ENCODE data around the gene OSBPL7. TPM values are rescaled to one million over a fixed set of nuclear protein-coding genes. Genes with fewer than 3 reads are reported as not detected.

Gene OSBPL7
- polyA plus RNA-seq, 3 donors, result 1.6 to 17.3 (median 1.6) TPM

DNA sequence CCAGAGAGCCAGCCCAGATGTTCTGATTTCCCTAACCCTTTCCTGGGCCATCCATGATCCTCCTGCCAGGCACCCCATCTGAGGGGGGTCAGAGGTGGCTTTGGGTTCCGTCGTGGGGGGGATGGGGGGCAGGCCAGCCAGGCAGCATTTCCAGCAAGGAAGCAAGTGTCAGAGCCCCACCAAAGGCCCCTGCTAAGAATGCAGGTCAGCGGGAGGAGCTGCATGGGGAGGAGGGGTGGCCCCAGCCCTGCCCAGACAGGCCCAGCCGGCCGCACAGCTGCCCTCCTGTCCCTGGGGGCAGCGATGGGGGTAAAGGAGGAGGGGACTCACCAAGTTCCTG, 21.8 kb upstream of the OSBPL7 start:
- 20% methylated on average over 1 of the region's 6 CpGs for WGBS (ENCODE audit: insufficient coverage)
- Histone ChIP-seq H3K4me2 (replicated peaks; ENCODE audit: extremely low read depth, low read length, poor library complexity, severe bottlenecking) (no peak overlapping the region), H3K9ac (ENCODE audit: insufficient read depth, low read length, poor library complexity, severe bottlenecking) (no peak overlapping the region), H3K79me2 (ENCODE audit: insufficient read depth, low read length) (no peaks in the 10 kb centered on the region), H3K4me1 (ENCODE audit: control insufficient read depth in 1 of 2, insufficient read depth in 2 of 2, low read length in 2 of 2) (peaks cover 8 to 13% of the 10 kb centered on the region in 2 donors), H3K36me3 (replicated peaks in 1 of 2; ENCODE audit: control insufficient read depth in 1 of 2, insufficient read depth in 2 of 2, low read length in 2 of 2) (peaks cover 3 to 7% of the 10 kb centered on the region in 2 donors), H4K20me1 (ENCODE audit: insufficient read depth, low read length) (no peaks in the 10 kb centered on the region), H3K4me3 (replicated peaks in 1 of 3; ENCODE audit: low read depth in 2 of 3, low read length in 3 of 3) (no peak overlapping the region), H3K9me3 (replicated peaks in 1 of 2; ENCODE audit: control insufficient read depth in 1 of 2, insufficient read depth in 1 of 2, low read length in 2 of 2) (no peaks in the 10 kb centered on the region), H3K27ac (ENCODE audit: low read depth in 1 of 2, low read length in 2 of 2) (no peak overlapping the region), H3K27me3 (ENCODE audit: control insufficient read depth in 2 of 2, insufficient read depth in 2 of 2, low read length in 2 of 2) (peaks cover 13 to 36% of the 10 kb centered on the region in 2 donors), H2AFZ (ENCODE audit: insufficient read depth, low read depth, low read length, poor library complexity, severe bottlenecking) (no peak overlapping the region)
- Mint-ChIP-seq H3K27me3 (ENCODE audit: low read depth in 3 of 3) (peaks cover 32 to 49% (median 32%) of the 10 kb centered on the region in 3 donors), H3K4me1 (peaks cover 22% of the 10 kb centered on the region), H3K4me3 (no peak overlapping the region), H3K36me3 (peaks cover 6 to 7% of the 10 kb centered on the region in 2 donors), H3K27ac (no peak overlapping the region), H3K9me3 (peaks cover 0 to 3% (median 0%) of the 10 kb centered on the region in 7 donors)
- intact Hi-C loops (cut with micrococcal nuclease), result loop anchor here in 1 of 2 donors (5.0 kb wide), 1 partner anchor 129 kb away; the partner anchor contains the start of gene CDK5RAP3
- TF ChIP-seq, protein P1, sequence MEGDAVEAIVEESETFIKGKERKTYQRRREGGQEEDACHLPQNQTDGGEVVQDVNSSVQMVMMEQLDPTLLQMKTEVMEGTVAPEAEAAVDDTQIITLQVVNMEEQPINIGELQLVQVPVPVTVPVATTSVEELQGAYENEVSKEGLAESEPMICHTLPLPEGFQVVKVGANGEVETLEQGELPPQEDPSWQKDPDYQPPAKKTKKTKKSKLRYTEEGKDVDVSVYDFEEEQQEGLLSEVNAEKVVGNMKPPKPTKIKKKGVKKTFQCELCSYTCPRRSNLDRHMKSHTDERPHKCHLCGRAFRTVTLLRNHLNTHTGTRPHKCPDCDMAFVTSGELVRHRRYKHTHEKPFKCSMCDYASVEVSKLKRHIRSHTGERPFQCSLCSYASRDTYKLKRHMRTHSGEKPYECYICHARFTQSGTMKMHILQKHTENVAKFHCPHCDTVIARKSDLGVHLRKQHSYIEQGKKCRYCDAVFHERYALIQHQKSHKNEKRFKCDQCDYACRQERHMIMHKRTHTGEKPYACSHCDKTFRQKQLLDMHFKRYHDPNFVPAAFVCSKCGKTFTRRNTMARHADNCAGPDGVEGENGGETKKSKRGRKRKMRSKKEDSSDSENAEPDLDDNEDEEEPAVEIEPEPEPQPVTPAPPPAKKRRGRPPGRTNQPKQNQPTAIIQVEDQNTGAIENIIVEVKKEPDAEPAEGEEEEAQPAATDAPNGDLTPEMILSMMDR (IDR thresholded peaks at IDR 0.05), result peak; percentile 4
- no peak for DNase-seq

DNA sequence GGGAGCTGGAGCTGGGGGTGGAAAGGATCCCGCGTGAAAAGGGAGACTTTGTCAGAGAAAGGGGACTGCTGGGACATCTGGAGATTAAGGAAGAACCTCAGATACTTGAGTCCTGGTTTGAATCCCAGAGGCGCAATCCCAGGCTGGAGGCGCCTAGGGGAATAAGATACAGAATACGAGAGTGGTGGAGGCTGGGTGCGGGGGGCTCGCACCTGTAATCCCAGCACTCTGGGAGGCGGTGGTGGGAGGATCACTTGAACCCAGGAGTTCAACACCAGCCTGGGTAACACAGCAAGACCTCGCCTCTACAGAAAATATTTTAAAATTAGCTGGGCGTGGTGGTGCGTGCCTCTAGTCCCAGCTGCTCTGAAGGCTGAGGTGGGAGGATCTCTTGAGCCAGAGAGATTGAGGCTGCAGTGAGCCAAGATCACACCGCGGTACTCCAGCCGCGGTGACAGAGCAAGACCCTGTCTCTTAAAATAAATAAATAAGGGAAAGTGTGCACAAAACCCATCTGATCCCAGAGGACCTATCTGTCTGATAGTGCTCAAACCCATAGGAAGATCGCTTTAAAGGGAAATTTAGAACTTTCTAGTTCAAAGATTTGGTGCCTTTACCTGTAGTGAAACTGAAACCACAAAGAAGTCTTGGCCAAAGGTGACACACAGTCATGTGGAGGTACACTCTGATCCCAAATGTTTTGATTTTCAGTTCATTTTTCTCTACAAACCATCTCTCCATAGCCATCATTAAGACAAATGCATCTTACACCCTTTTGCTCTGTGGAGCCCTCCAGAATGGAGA, 20.1 kb upstream of the OSBPL7 start:
- Mint-ChIP-seq H3K9me3 (peaks cover 0 to 2% (median 0%) of the 10 kb centered on the region in 7 donors), H3K27ac (peak overlapping the region in 1 of 7 donors; percentile 86), H3K27me3 (ENCODE audit: low read depth in 3 of 3) (peaks cover 16 to 32% (median 16%) of the 10 kb centered on the region in 3 donors), H3K4me1 (peaks cover 22% of the 10 kb centered on the region), H3K4me3 (peak overlapping the region; percentile 97 to 98), H3K36me3 (peaks cover 14 to 15% of the 10 kb centered on the region in 2 donors)
- H3K9ac ChIP-seq (ENCODE audit: insufficient read depth, low read length, poor library complexity, severe bottlenecking), result peak overlapping the region; percentile 74
- no peak for DNase-seq
- H3K9me3 ChIP-seq (replicated peaks in 1 of 2; ENCODE audit: control insufficient read depth in 1 of 2, insufficient read depth in 1 of 2, low read length in 2 of 2), result no peaks in the 10 kb centered on the region
- H4K20me1 ChIP-seq (ENCODE audit: insufficient read depth, low read length), result no peaks in the 10 kb centered on the region
- H3K27ac ChIP-seq (ENCODE audit: low read depth in 1 of 2, low read length in 2 of 2), result no peak overlapping the region
- WGBS (ENCODE audit: insufficient coverage), result 64% methylated on average over 8 of the region's 16 CpGs
- intact Hi-C loops (cut with micrococcal nuclease), result loop anchor here in 1 of 2 donors (1.0 to 5.0 kb wide), 2 partner anchors 49 to 131 kb away; partner anchors contain the start of gene CDK5RAP3
- H3K4me2 ChIP-seq (replicated peaks; ENCODE audit: extremely low read depth, low read length, poor library complexity, severe bottlenecking), result peak overlapping the region; percentile 96
- peak overlapping the region; percentile 99 for H2AFZ ChIP-seq (ENCODE audit: insufficient read depth, low read depth, low read length, poor library complexity, severe bottlenecking)
- H3K4me3 ChIP-seq (replicated peaks in 1 of 3; ENCODE audit: low read depth in 2 of 3, low read length in 3 of 3), result peak overlapping the region in 2 of 3 experiments; percentile 81 to 91
- TF ChIP-seq, protein P1 (IDR thresholded peaks at IDR 0.05), result peak; percentile 58
- peaks cover 8 to 13% of the 10 kb centered on the region in 2 donors for H3K4me1 ChIP-seq (ENCODE audit: control insufficient read depth in 1 of 2, insufficient read depth in 2 of 2, low read length in 2 of 2)
- no peaks in the 10 kb centered on the region for H3K79me2 ChIP-seq (ENCODE audit: insufficient read depth, low read length)
- peaks cover 8 to 19% of the 10 kb centered on the region in 2 donors for H3K27me3 ChIP-seq (ENCODE audit: control insufficient read depth in 2 of 2, insufficient read depth in 2 of 2, low read length in 2 of 2)
- H3K36me3 ChIP-seq (replicated peaks in 1 of 2; ENCODE audit: control insufficient read depth in 1 of 2, insufficient read depth in 2 of 2, low read length in 2 of 2), result peaks cover 3 to 19% of the 10 kb centered on the region in 2 donors
